A673 (cell line): ENCODE measurements around the gene DLG2. TPM values are rescaled to one million over a fixed set of nuclear protein-coding genes. Genes with fewer than 3 reads are reported as not detected.

ENCODE experiments used
- BruUV-seq: library from RNA; stranded (reverse); fragments of 400-500 nt; replicated peaks from 2 replicates; lab custom pipeline; 2021; lab: Mats Ljungman, UMichigan
- CTCF ChIA-PET: fragments of 300-600 bp; sonication (Branson Sonifier 250); formaldehyde crosslinking; loops from one replicate; lab custom pipeline; 2022; ENCODE audit warnings: antibody characterized with exemption; lab: Charles Lee
- POLR2A ChIA-PET: fragments of 300-600 bp; sonication (Branson Sonifier 250); formaldehyde crosslinking; loops from one replicate; lab custom pipeline; 2022; ENCODE audit warnings: antibody characterized with exemption; ENCODE audit not compliant: low non-redundant PET; lab: Charles Lee
- DNase-seq: peaks from one replicate; pipeline ENCODE4 v3.0.0-alpha.2; 2015; ENCODE audit warnings: low spot score
- H3K27ac ChIP-seq: fragments of 200-600 bp; sonication (generic); 2 replicates; pipeline ENCODE4 v1.5.1; 2016; ENCODE audit warnings: mixed run types, low read depth, mild to moderate bottlenecking, mixed read lengths, antibody characterized with exemption, low read length; ENCODE audit not compliant: poor library complexity, severe bottlenecking
- H3K27me3 ChIP-seq: fragments of 200-600 bp; sonication (generic); replicated peaks from 2 replicates; pipeline ENCODE4 v1.6.1; 2017; ENCODE audit warnings: mixed run types, low read depth, mild to moderate bottlenecking, mixed read lengths, antibody characterized with exemption, low read length; ENCODE audit not compliant: insufficient read depth, poor library complexity
- H3K36me3 ChIP-seq: fragments of 200-600 bp; sonication (generic); 2 replicates; pipeline ENCODE4 v1.6.1; 2016; ENCODE audit warnings: mixed run types, mild to moderate bottlenecking, mixed read lengths, antibody characterized with exemption, low read length; ENCODE audit not compliant: insufficient read depth, poor library complexity, severe bottlenecking
- H3K4me1 ChIP-seq: fragments of 200-600 bp; sonication (generic); 2 replicates; pipeline ENCODE4 v1.6.1; 2017; ENCODE audit warnings: mixed run types, mild to moderate bottlenecking, mixed read lengths, antibody characterized with exemption, low read length; ENCODE audit not compliant: insufficient read depth, poor library complexity, severe bottlenecking
- H3K4me3 ChIP-seq: fragments of 200-600 bp; sonication (generic); 2 replicates; pipeline ENCODE4 v1.5.1; 2016; ENCODE audit warnings: low read depth, mixed run types, mild to moderate bottlenecking, mixed read lengths, low read length; ENCODE audit not compliant: poor library complexity, severe bottlenecking
- H3K9me3 ChIP-seq: fragments of 200-600 bp; sonication (generic); 2 replicates; pipeline ENCODE4 v1.6.1; 2016; ENCODE audit warnings: mixed run types, low read depth, mild to moderate bottlenecking, mixed read lengths, antibody characterized with exemption, low read length; ENCODE audit not compliant: poor library complexity, severe bottlenecking
- CTCF ChIP-seq: fragments of 300-800, 200-600 bp; sonication (generic); conservative IDR thresholded peaks from 2 replicates; pipeline ENCODE4 v1.5.1; 2017; ENCODE audit warnings: low read depth, mild to moderate bottlenecking, antibody characterized with exemption, low read length, moderate library complexity, mixed read lengths
- EZH2 ChIP-seq: fragments of 200-600 bp; sonication (generic); IDR thresholded peaks from 2 replicates; pipeline ENCODE4 v1.6.1; 2017; ENCODE audit warnings: borderline replicate concordance, low read depth, mild to moderate bottlenecking, mixed read lengths, antibody characterized with exemption, low read length; ENCODE audit not compliant: poor library complexity, severe bottlenecking
- intact Hi-C: fragments of 100-400 bp; cut with micrococcal nuclease; formaldehyde crosslinking; loops from one replicate; pipeline ENCODE4 v1.10.0; 2022; ENCODE audit not compliant: unreplicated experiment
- total RNA-seq: library from RNA; stranded (reverse); gene quantifications from 2 replicates; pipeline ENCODE4 v1.2.3, GENCODE V29; 2021

DLG2 gene
- total RNA-seq, 1 experiment from 2014 or later: 277 TPM

- Histone ChIP-seq H3K9me3 (no peaks in the 10 kb centered on the region), H3K36me3 (no peaks in the 10 kb centered on the region), H3K4me3 (no peak overlapping the region), H3K27ac (no peak overlapping the region), H3K4me1 (no peaks in the 10 kb centered on the region), H3K27me3 (no peaks in the 10 kb centered on the region)
- intact Hi-C loops: no loop called here
- no peak for DNase-seq
- POLR2A ChIA-PET: interaction anchor here (0.6 kb wide), 1 partner anchor 293 kb away, joined by 3 read pairs; no protein-coding TSS in a partner anchor
- CTCF ChIA-PET: no interaction called here
- BruUV-seq: no TSS peak
- TF ChIP-seq CTCF (no peak), EZH2 (no peak)
Observed at GRCh38 chr11:84541731-84542340, 1085.3 kb downstream of the DLG2 start.

GRCh38 chr11:84536456-84536855 is 1090.7 kb downstream of the DLG2 start:
- Histone ChIP-seq H3K4me1 (no peaks in the 10 kb centered on the region), H3K27ac (no peak overlapping the region), H3K9me3 (no peaks in the 10 kb centered on the region), H3K36me3 (no peaks in the 10 kb centered on the region), H3K4me3 (no peak overlapping the region), H3K27me3 (peaks cover 28% of the 10 kb centered on the region)
- DNase-seq: no peak
- CTCF ChIA-PET: no interaction called here
- intact Hi-C loops: no loop called here
- POLR2A ChIA-PET: no interaction called here
- TF ChIP-seq EZH2: no peak
- no TSS peak for BruUV-seq

GRCh38 chr11:84532364-84532763 is 1094.8 kb downstream of the DLG2 start:
- BruUV-seq: no TSS peak
- intact Hi-C loops: no loop called here

More at GRCh38 chr11:84532364-84532763, 1094.8 kb downstream of the DLG2 start:
- CTCF ChIA-PET: no interaction called here
- Histone ChIP-seq H3K9me3 (no peaks in the 10 kb centered on the region), H3K4me1 (no peaks in the 10 kb centered on the region), H3K4me3 (no peak overlapping the region), H3K27me3 (peaks cover 32% of the 10 kb centered on the region), H3K27ac (no peak overlapping the region), H3K36me3 (no peaks in the 10 kb centered on the region)
- TF ChIP-seq EZH2 (no peak), CTCF (no peak)
- POLR2A ChIA-PET: no interaction called here
- DNase-seq: no peak
